GM21619 (cell line): Measurements from ENCODE around the gene HDX.
"Not testable (repeated sequence)": the region's sequence is repeated elsewhere in the genome, so short reads cannot be mapped to it uniquely, and the experiment has no call there.

Experiments used
- ATAC-seq: cut with Tn5 transposase; IDR thresholded peaks from one replicate; pipeline ENCODE4 v1.9.1; 2021; ENCODE audit not compliant: unreplicated experiment

HDX gene

GRCh38 chrX:84340968-84341367, 161.3 kb downstream of the HDX start:
- no peak for ATAC-seq

- peak; percentile 60 for ATAC-seq
Observed at GRCh38 chrX:84339507-84340364, 162.5 kb downstream of the HDX start.

- ATAC-seq = no peak
Observed at GRCh38 chrX:84336646-84337045, 165.6 kb downstream of the HDX start.

GRCh38 chrX:84335121-84335520, 167.1 kb downstream of the HDX start:
- no peak for ATAC-seq

- ATAC-seq = no peak
Observed at GRCh38 chrX:84322083-84322827, 180.0 kb downstream of the HDX start.

GRCh38 chrX:84320614-84321013, 181.6 kb downstream of the HDX start:
- ATAC-seq = no peak

- no peak for ATAC-seq
Observed at GRCh38 chrX:84320023-84320422, 182.2 kb downstream of the HDX start.

GRCh38 chrX:84318661-84319060, 183.6 kb downstream of the HDX start:
- no peak for ATAC-seq

GRCh38 chrX:84315946-84316345, 186.3 kb downstream of the HDX start:
- not testable (repeated sequence) for ATAC-seq
